ENCODE measurements around the gene PBX1.

Gene PBX1

GRCh38 chr1:164786980-164787833, 228.2 kb downstream of the PBX1 start:
- DNase-seq = no peak

GRCh38 chr1:164787834-164788231, 228.8 kb downstream of the PBX1 start:
- DNase-seq = no peak

- DNase-seq = no peak
Measured at GRCh38 chr1:164790081-164790480, 231.1 kb downstream of the PBX1 start.

- DNase-seq = no peak
Measured at GRCh38 chr1:164792410-164793004, 233.5 kb downstream of the PBX1 start.

- DNase-seq = no peak
Measured at GRCh38 chr1:164794356-164794755, 235.4 kb downstream of the PBX1 start.

GRCh38 chr1:164796916-164797315, 237.9 kb downstream of the PBX1 start:
- no peak for DNase-seq

- DNase-seq = no peak
Measured at GRCh38 chr1:164801246-164801731, 242.3 kb downstream of the PBX1 start.

- no peak for DNase-seq
Measured at GRCh38 chr1:164801791-164802502, 243.0 kb downstream of the PBX1 start.

GRCh38 chr1:164802529-164803282, 243.7 kb downstream of the PBX1 start:
- no peak for DNase-seq

GRCh38 chr1:164803366-164803765, 244.4 kb downstream of the PBX1 start:
- DNase-seq = no peak

- DNase-seq = no peak
Measured at GRCh38 chr1:164804366-164804765, 245.4 kb downstream of the PBX1 start.

GRCh38 chr1:164805399-164805798, 246.4 kb downstream of the PBX1 start:
- DNase-seq = no peak

- DNase-seq = no peak
Measured at GRCh38 chr1:164806531-164806930, 247.5 kb downstream of the PBX1 start.

GRCh38 chr1:164813776-164814175, 254.8 kb downstream of the PBX1 start:
- DNase-seq = no peak

GRCh38 chr1:164821648-164822047, 262.7 kb downstream of the PBX1 start:
- DNase-seq = no peak

GRCh38 chr1:164823486-164824279, 264.7 kb downstream of the PBX1 start:
- DNase-seq = no peak

GRCh38 chr1:164824542-164824941, 265.6 kb downstream of the PBX1 start:
- DNase-seq = no peak

- no peak for DNase-seq
Measured at GRCh38 chr1:164830628-164831027, 271.6 kb downstream of the PBX1 start.

- DNase-seq = no peak
Measured at GRCh38 chr1:164834641-164835040, 275.7 kb downstream of the PBX1 start.

GRCh38 chr1:164836614-164837018, 277.6 kb downstream of the PBX1 start:
- DNase-seq = no peak

- no peak for DNase-seq
Measured at GRCh38 chr1:164838786-164839185, 279.8 kb downstream of the PBX1 start.

- DNase-seq = no peak
Measured at GRCh38 chr1:164840936-164841335, 282.0 kb downstream of the PBX1 start.
